Calu3 (cell line): Measurements from ENCODE around the gene COMMD6. TPM values are rescaled to one million over a fixed set of nuclear protein-coding genes. Genes with fewer than 3 reads are reported as not detected.

Experiments
- Bru-seq: library from RNA; stranded (reverse); fragments of 400-500 nt; gene quantifications from one replicate; lab custom pipeline; 2021; lab: Mats Ljungman, UMichigan
- BruChase-seq, 2 experiments: library from RNA; stranded (reverse); fragments of 400-500 nt; gene quantifications; one replicate each; lab custom pipeline; 2021; lab: Mats Ljungman, UMichigan
- BruUV-seq: library from RNA; stranded (reverse); fragments of 400-500 nt; replicated peaks from 2 replicates; lab custom pipeline; 2021; lab: Mats Ljungman, UMichigan
- CTCF ChIA-PET: fragments of 300-600 bp; sonication (Branson Sonifier 250); formaldehyde crosslinking; loops from one replicate; lab custom pipeline; 2022; ENCODE audit warnings: antibody characterized with exemption; lab: Charles Lee
- DNase-seq: peaks from one replicate; pipeline ENCODE4 v3.0.0; 2022
- H3K27ac Mint-ChIP-seq: one replicate; pipeline ENCODE4 v1.8.0; 2022; ENCODE audit warnings: mixed read lengths; ENCODE audit not compliant: unreplicated experiment
- H3K27me3 Mint-ChIP-seq: one replicate; pipeline ENCODE4 v1.8.0; 2022; ENCODE audit warnings: mixed read lengths; ENCODE audit not compliant: unreplicated experiment
- H3K36me3 Mint-ChIP-seq: one replicate; pipeline ENCODE4 v1.8.0; 2022; ENCODE audit warnings: mild to moderate bottlenecking, moderate library complexity, mixed read lengths; ENCODE audit not compliant: insufficient read depth, unreplicated experiment
- H3K4me1 Mint-ChIP-seq: one replicate; pipeline ENCODE4 v1.8.0; 2022; ENCODE audit warnings: mild to moderate bottlenecking, low read depth, mixed read lengths; ENCODE audit not compliant: unreplicated experiment
- H3K4me3 Mint-ChIP-seq: one replicate; pipeline ENCODE4 v1.8.0; 2022; ENCODE audit warnings: mild to moderate bottlenecking, low read depth, moderate library complexity, mixed read lengths; ENCODE audit not compliant: unreplicated experiment
- H3K9me3 Mint-ChIP-seq: one replicate; pipeline ENCODE4 v1.8.0; 2022; ENCODE audit warnings: low read depth, mixed read lengths; ENCODE audit not compliant: unreplicated experiment
- intact Hi-C: fragments of 100-400 bp; cut with micrococcal nuclease; formaldehyde crosslinking; loops from one replicate; pipeline ENCODE4 v1.10.0; 2022; ENCODE audit not compliant: unreplicated experiment
- long read RNA-seq: library from polyadenylated mRNA; stranded (forward); transcript quantifications from one replicate; pipeline ENCODE4 v2.0.0, GENCODE V29; 2022
- total RNA-seq: library from RNA; stranded (reverse); gene quantifications from 2 replicates; pipeline ENCODE4 v1.2.3, GENCODE V29; 2022
- TF ChIP-seq, protein P1 (sequence below): fragments of 200-600 bp; IDR thresholded peaks from one replicate; pipeline ENCODE4 v1.8.0; 2022; ENCODE audit warnings: antibody characterized with exemption; ENCODE audit not compliant: unreplicated experiment

Gene COMMD6
- total RNA-seq: 38.2 and 44.8 TPM in 2 replicates
- Bru-seq, nascent RNA: percentile 61 among the genes with signal in this experiment
- percentile 58 among the genes with signal in this experiment for BruChase-seq, experiment 1, labeled RNA remaining after a 6-hour chase
- percentile 47 among the genes with signal in this experiment for BruChase-seq, experiment 2, labeled RNA remaining after a 2-hour chase
- long read RNA-seq, partial matches to known transcripts: 1 of 2 reads
- long read RNA-seq, other reads (novel, unspliced or antisense): 1 of 2 reads

GRCh38 chr13:75537401-75538365, at the start of gene COMMD6:
TSS of gene COMMD6 (minus strand) at chr13:75537841. CDS start at chr13:75537805, 36 bp downstream.
- H3K36me3 Mint-ChIP-seq: peaks cover 13% of the 10 kb centered on the region
- no peaks in the 10 kb centered on the region for H3K4me1 Mint-ChIP-seq
- CTCF ChIA-PET: no interaction called here
- peak within 1 kb of the TSS; percentile 88 for H3K4me3 Mint-ChIP-seq
- DNase-seq: peak; percentile 41
- BruUV-seq: no TSS peak
- H3K27ac Mint-ChIP-seq: peak within 1 kb of the TSS; percentile 84
- H3K9me3 Mint-ChIP-seq: no peaks in the 10 kb centered on the region
- intact Hi-C loops: no loop called here
- H3K27me3 Mint-ChIP-seq: no peaks in the 10 kb centered on the region
- TF ChIP-seq, protein P1, sequence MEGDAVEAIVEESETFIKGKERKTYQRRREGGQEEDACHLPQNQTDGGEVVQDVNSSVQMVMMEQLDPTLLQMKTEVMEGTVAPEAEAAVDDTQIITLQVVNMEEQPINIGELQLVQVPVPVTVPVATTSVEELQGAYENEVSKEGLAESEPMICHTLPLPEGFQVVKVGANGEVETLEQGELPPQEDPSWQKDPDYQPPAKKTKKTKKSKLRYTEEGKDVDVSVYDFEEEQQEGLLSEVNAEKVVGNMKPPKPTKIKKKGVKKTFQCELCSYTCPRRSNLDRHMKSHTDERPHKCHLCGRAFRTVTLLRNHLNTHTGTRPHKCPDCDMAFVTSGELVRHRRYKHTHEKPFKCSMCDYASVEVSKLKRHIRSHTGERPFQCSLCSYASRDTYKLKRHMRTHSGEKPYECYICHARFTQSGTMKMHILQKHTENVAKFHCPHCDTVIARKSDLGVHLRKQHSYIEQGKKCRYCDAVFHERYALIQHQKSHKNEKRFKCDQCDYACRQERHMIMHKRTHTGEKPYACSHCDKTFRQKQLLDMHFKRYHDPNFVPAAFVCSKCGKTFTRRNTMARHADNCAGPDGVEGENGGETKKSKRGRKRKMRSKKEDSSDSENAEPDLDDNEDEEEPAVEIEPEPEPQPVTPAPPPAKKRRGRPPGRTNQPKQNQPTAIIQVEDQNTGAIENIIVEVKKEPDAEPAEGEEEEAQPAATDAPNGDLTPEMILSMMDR: no peak

- TF ChIP-seq, protein P1: no peak
- no peak overlapping the region for H3K4me3 Mint-ChIP-seq
- no peaks in the 10 kb centered on the region for H3K27me3 Mint-ChIP-seq
- no TSS peak for BruUV-seq
- CTCF ChIA-PET: no interaction called here
- H3K9me3 Mint-ChIP-seq: no peaks in the 10 kb centered on the region
- H3K4me1 Mint-ChIP-seq: no peaks in the 10 kb centered on the region
- no peak for DNase-seq
- H3K27ac Mint-ChIP-seq: no peak overlapping the region
- intact Hi-C loops: no loop called here
- no peaks in the 10 kb centered on the region for H3K36me3 Mint-ChIP-seq
Measured at GRCh38 chr13:75585153-75585552, 47.5 kb upstream of the COMMD6 start.

DNA sequence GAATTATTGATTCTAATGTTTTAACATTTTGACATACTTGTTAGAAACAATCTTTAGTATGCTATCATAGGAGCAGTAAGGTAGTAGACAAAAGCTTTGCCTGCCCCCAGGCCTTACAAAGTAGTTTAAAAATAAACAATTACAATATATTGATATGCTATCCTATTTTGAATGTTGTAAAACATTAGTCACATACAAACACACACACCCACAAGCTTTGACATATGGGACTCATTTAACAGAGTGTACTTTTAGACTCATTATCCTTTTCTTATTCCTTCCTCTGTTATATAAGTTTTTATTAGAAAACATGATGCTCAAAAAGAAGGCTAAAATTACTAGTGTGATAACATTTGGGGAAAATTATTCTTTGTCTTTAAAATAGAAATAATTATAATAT, 45.5 kb upstream of the COMMD6 start:
- TF ChIP-seq, protein P1: no peak
- H3K27ac Mint-ChIP-seq: no peak overlapping the region
- H3K27me3 Mint-ChIP-seq: no peaks in the 10 kb centered on the region
- DNase-seq: no peak
- no peaks in the 10 kb centered on the region for H3K9me3 Mint-ChIP-seq
- no TSS peak for BruUV-seq
- intact Hi-C loops: no loop called here
- H3K4me1 Mint-ChIP-seq: no peaks in the 10 kb centered on the region
- CTCF ChIA-PET: no interaction called here
- no peak overlapping the region for H3K4me3 Mint-ChIP-seq
- no peaks in the 10 kb centered on the region for H3K36me3 Mint-ChIP-seq

GRCh38 chr13:75581874-75582640, 44.4 kb upstream of the COMMD6 start:
- H3K27ac Mint-ChIP-seq: no peak overlapping the region
- intact Hi-C loops: no loop called here
- CTCF ChIA-PET: no interaction called here

More at GRCh38 chr13:75581874-75582640, 44.4 kb upstream of the COMMD6 start:
- Mint-ChIP-seq H3K27me3 (no peaks in the 10 kb centered on the region), H3K4me3 (no peak overlapping the region), H3K36me3 (no peaks in the 10 kb centered on the region), H3K4me1 (no peaks in the 10 kb centered on the region), H3K9me3 (no peaks in the 10 kb centered on the region)
- no peak for DNase-seq
- TF ChIP-seq, protein P1: no peak
- BruUV-seq: no TSS peak
